Kidney epithelial cell (primary cell): ENCODE data around the gene KISS1R. TPM values are rescaled to one million over a fixed set of nuclear protein-coding genes. Genes with fewer than 3 reads are reported as not detected.

Experiments
- DNase-seq: peaks from one replicate; pipeline ENCODE4 v3.0.0-alpha.2; 2010; ENCODE audit warnings: low read depth
- H3K27me3 ChIP-seq: 2 replicates; pipeline ENCODE4 v1.6.0; 2011; ENCODE audit warnings: low read length; ENCODE audit not compliant: control insufficient read depth, insufficient read depth
- H3K36me3 ChIP-seq: 2 replicates; pipeline ENCODE4 v1.5.1; 2011; ENCODE audit warnings: low read length; ENCODE audit not compliant: control insufficient read depth, insufficient read depth
- H3K4me3 ChIP-seq: 2 replicates; pipeline ENCODE4 v1.5.1; 2011; ENCODE audit warnings: low read depth, mild to moderate bottlenecking, control low read depth, low read length
- total RNA-seq: library from RNA; depleted of rRNA; stranded (reverse); fragments of >200 nt; gene quantifications from 2 replicates; pipeline ENCODE4 v1.2.3, GENCODE V29; 2015
- TF ChIP-seq, protein P1 (sequence below): IDR thresholded peaks from 2 replicates; pipeline ENCODE4 v1.5.1; 2011; ENCODE audit warnings: mild to moderate bottlenecking, moderate library complexity, low read length, control low read depth, inconsistent platforms; ENCODE audit not compliant: insufficient read depth, poor library complexity, severe bottlenecking

KISS1R gene
- total RNA-seq, 1 donor from 2014 or later = 0.75 TPM

DNA sequence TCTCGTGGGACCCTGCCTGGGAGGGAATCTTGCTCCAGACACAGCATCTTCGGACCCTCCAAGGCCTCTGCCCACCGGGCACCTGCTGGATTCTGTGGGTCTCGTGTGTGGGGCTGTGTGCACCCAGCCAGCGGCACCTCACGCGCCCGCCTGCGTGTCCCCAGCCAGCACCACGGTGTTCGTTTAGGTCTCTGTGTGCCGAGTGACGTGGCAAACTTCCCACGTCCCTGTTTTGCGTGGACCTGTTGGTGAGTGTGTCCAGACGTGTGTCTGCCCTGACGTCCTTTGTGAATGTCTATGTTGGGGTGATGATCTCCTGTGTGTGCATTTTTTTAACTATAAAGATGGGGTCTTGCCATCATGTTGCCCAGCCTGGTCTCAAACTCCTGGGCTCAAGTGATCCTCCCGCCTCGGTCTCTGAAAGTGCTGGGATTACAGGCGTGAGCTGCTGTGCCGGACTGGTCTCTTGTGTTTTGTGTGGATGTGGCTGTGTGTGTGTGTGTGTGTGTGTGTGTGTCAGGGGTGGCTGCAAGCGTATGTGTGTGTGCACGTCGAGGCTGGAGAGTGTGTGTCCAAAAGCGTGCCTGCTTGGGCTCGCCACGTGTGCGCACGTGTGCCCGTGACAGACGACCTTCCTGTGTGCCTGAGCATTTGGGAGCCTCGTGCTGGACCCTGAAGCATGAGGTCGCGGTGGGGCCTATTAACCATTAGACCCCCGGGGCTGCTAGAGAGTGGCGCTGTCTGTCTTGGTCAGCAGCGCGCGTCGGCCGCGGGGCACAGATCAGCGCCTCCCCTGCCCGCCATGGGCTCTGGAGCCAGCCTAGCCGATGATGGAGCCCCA is 24.4 kb downstream of the KISS1R start:
- DNase-seq = no peak
- no peaks in the 10 kb centered on the region for H3K27me3 ChIP-seq
- H3K4me3 ChIP-seq = no peak overlapping the region
- TF ChIP-seq, protein P1, sequence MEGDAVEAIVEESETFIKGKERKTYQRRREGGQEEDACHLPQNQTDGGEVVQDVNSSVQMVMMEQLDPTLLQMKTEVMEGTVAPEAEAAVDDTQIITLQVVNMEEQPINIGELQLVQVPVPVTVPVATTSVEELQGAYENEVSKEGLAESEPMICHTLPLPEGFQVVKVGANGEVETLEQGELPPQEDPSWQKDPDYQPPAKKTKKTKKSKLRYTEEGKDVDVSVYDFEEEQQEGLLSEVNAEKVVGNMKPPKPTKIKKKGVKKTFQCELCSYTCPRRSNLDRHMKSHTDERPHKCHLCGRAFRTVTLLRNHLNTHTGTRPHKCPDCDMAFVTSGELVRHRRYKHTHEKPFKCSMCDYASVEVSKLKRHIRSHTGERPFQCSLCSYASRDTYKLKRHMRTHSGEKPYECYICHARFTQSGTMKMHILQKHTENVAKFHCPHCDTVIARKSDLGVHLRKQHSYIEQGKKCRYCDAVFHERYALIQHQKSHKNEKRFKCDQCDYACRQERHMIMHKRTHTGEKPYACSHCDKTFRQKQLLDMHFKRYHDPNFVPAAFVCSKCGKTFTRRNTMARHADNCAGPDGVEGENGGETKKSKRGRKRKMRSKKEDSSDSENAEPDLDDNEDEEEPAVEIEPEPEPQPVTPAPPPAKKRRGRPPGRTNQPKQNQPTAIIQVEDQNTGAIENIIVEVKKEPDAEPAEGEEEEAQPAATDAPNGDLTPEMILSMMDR = no peak
- no peaks in the 10 kb centered on the region for H3K36me3 ChIP-seq

DNA sequence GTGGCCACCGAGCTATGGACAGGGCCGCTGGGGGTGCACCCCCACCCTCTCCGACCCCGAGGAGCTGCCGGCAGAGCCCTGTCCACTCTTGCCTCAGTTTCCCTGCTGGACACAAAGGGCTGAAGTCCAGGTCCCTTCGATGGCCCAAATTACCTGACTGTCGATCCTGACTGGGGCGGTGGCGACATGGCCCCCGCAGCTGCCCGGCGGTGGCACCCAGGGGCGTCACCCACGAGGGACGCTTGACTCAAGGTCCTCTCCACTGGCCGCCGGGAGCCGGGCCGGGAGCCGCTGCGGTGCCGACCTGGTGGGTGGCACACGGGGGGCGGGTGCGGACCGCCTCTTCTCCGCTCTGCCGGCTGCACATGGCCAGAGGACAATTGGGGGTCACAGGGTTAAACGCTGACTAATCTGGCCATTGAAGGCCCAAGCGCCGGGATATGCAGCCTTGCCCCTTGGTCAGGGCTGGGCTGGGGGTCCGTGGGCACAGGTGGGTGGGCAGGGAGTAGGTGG is 25.1 kb downstream of the KISS1R start:
- Histone ChIP-seq H3K4me3 (no peak overlapping the region), H3K36me3 (no peaks in the 10 kb centered on the region), H3K27me3 (no peaks in the 10 kb centered on the region)
- TF ChIP-seq, protein P1 = no peak
- DNase-seq = no peak

DNA sequence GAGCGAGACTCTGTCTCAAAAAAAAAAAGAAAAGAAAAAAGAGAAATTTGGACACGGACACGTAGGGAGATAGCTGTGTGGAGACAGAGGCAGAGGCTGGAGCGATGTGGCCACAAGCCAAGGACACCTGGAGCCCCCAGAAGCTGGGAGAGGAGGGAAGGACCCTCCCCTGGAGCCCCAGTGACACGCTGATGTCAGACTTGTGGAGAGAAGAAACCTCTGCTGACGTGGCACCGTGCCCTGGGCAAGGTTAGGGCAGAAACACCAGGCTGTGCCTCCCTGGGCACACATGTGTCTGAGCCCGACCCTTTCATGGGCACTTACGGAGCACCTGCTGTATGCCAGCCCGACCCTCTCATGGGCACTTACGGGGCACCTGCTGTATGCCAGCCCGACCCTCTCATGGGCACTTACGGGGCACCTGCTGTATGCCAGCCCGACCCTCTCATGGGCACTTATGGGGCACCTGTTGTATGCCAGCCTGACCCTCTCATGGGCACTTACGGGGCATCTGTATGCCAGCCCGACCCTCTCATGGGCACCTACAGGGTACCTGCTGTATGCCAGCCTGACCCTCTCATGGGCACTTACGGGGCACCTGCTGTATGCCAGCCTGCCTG is 26.5 kb downstream of the KISS1R start:
- Histone ChIP-seq H3K4me3 (no peak overlapping the region), H3K36me3 (no peaks in the 10 kb centered on the region), H3K27me3 (no peaks in the 10 kb centered on the region)
- no peak for DNase-seq
- TF ChIP-seq, protein P1 = no peak

DNA sequence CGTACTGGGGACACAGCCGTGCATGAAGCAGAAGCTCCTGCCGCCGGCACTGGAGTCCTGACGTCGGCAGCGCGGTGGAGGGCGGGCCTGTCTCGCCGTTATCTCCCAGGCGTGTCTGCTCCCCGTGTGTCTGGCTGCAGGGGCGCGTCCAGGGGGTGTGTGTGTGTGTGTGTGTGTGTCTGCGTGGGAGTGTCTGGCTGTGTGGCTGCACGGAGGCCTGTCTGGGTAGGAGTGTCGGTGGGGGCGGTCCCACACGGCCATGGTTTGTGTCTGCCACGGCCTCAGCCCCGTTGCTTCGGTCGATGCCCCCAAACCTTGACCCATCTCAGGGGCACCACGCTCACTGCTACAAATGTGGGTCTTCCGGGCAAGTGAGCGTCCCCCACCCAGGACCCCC is 27.0 kb downstream of the KISS1R start:
- Histone ChIP-seq H3K4me3 (no peak overlapping the region), H3K36me3 (no peaks in the 10 kb centered on the region), H3K27me3 (no peaks in the 10 kb centered on the region)
- TF ChIP-seq, protein P1 = no peak
- no peak for DNase-seq

DNA sequence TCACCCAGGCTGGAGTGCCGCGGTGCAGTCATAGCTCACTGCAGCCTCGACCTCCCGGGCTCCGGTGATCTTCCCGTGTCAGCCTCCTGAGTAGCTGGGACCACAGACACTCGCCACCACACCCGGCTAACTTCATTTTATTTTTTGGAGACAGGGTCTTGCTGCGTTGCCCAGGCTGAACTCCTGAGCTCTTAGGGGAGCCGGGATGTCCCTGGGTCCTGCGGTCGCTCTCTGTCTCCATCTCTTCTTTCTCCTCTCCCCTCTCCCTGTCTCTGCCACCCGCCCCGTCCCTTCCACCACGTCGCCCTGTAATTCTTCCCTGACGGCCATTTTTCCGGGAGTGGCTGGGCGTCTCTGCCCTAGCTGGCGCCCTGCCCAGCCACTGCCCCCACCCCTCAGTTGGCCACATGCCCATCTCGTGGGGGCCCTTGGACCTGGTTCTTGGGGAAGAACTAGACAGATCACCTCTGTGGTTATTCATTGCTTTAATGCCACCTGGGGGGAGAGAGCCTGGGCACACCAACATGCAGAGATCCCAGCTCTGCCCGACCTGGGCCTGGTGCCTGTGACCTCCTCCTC is 27.6 kb downstream of the KISS1R start:
- no peak for DNase-seq
- no peaks in the 10 kb centered on the region for H3K27me3 ChIP-seq
- no peaks in the 10 kb centered on the region for H3K36me3 ChIP-seq
- TF ChIP-seq, protein P1 = no peak
- H3K4me3 ChIP-seq = no peak overlapping the region
